GM21717 (cell line): ENCODE results near the gene INSIG2.

ENCODE experiments used
- ATAC-seq: cut with Tn5 transposase; IDR thresholded peaks from one replicate; pipeline ENCODE4 v1.9.1; 2021; ENCODE audit warnings: mild to moderate bottlenecking, moderate library complexity; ENCODE audit not compliant: unreplicated experiment

Gene INSIG2

DNA sequence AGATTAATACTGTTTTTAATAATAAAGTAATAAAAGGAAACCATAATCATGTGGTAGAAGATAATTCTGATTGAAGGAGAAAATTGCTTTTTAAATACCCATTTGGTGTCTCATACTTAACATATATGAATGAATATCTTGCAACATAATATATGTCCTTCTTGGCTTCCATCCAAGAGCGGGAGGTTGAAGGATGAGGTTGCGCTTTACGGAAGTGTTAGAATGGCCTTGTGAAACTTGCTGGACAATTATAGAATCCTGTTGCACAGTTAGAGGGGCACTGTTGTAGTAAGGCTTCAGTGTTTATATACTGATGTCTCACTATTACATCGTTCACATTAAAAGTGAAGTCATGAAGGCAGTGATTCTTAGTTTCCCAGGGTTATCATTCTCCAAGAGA is 9.4 kb downstream of the INSIG2 start:
- no peak for ATAC-seq

DNA sequence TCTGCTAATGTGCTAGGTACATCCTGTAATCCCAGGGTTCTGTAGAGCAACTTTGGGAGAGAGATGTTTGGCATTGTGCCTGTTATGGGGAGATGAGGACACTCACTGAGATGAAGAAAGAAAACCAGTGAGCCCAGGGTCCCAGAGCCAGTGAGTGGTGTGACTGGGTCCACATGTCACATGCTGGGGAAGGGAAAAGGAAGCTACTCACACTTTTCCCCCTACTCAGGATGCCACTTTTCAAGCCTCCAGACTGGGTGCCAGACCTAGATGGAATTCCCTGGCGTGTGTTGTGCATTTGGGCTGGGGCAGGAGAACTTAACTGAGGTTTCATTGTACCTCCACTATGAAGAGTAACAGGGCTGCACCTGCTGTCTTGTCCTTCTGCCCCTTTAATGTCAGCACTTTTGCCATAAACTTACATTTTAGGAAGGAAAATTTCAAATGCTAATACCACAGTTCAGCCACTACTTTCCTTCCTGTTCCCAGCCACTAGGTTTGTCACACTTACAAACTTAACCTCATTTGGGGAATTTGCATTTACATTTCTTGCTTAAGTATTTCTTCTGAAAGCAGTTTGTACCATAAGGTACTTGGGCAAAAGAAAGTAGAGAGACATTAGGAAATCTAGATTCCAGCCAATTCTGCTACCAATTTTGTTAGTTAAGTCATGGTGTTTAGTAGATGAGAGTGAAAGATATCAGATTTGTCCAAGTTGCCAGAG is 10.2 kb downstream of the INSIG2 start:
- no peak for ATAC-seq

DNA sequence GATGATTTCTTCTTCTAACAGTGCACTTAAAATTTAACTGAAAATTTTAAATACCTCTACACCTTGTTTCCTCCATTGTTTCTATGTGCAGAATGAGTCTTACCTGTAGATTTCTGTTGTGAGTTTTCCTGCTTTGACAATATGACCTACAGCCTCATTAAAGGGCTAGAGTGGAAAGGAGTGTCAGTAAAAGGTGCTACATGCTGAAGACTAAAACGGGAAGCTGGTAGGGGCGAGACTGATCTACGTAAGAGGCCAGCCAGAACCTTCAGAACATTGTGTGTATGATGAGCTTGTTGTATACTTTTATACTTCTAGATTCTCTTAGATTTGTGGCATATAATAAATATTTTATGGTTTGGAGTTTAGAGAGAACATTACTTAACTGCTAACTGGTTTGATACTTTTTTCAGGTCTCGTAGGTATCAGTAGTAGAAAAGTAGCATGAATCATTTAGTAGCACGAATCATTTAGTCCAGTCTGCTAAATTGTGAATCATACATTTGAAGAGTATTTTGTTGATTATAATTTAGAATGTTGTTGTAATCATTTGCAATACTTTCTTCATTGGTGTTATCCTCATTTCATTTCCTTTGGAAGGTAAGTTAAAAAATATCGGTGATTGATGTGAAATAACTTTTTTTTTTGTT is 14.3 kb downstream of the INSIG2 start:
- ATAC-seq: no peak

DNA sequence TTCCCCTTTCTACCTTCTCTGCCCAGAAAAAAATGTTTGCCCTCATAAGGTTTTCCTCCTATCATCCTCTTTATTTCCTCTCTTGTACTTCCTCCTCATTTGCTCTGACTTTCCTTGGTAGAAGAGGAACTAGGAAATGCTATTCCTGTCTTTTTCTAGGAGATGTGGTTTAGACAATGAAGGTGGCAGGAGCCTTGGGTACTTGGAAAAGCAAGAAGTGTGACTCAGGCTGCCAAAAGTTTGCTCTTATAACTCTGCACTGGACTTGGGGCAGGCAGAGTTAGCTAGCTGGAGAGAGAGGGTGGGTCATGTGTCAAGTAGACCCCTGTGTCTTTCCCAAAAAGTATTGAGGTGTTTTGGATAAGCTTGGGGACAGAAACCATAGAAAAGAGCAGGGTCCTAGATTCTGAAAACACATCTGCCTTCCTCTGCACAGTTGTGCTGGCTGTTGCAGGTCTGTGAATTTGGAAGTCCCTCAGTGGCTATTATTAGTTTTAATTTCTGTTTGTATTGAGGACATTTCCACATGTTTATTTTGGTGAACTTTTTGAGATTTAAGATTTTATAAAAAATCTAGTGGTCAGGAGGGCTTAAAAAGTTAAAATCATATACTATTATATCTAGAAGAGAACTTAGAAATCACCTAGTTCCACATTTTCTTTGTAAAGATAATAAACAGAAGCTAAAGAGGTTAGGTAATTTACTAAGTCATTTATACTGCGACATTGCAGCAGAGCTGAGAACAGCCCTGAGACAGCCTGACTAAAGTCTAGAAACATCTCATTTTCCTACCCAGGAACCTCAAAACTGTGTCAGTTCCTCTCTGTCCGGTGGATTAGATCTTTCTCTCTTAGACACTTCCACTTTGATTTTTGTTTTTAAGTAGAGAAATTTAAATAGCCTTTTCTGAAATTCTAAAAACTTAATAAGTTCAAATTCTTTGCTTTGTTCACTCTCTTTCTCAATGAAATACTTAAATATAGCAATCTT is 16.0 kb downstream of the INSIG2 start:
- ATAC-seq: peak; percentile 98

DNA sequence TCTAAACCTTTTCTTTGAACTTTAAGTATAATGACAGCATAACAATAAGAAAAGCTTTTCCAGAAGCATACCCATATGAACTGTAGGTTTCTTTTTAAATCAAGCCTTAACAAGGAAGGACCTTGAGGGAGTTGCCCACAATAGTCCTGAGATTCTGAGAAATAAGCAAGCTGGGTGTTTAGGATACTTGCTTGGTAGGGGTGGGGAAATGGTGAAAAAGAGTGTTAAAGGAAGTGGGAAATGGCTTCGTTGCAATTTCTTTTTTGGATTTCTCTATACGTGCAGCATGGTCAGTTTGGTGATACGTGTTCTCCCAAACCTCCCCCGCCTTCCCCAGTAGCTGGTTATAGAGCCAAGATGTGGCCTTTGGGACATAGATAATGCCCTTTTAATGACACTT is 17.2 kb downstream of the INSIG2 start:
- ATAC-seq: no peak

DNA sequence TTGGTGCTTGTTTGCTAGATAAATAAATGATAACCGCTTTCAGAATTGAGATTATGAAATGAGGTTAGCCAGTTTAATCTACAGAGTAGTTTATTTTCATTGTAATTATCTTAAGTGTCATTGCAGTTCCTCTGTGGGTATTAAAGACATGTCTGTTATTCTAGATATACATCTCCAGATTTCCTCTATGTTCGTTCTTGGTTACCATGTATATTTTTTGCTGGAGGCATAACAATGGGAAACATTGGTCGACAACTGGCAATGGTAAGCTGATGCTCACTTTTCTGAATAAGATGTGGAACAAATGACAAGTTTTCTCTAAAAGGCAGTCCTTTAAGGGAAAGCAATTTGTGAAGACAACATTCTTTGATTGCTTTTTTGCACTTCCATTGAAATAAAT is 18.7 kb downstream of the INSIG2 start:
- ATAC-seq: no peak

DNA sequence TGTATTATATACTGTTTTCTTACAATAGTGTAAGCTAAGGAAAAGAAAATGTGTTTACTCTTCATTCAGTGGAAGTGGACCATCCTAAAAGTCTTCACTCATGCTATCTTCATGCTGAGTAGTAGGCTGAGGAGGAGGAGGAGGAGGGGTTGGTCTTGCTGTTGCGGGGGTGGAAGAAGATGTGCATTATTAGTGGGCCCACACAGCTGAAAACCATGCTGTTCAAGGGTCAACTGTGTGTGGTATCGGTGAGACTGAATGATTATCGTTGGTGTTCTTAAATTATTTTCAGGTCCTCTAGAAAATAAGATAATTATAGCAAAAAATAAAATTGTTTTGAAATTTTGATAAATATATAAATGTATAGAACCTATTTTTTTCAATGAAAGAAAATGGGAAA is 22.0 kb downstream of the INSIG2 start:
- no peak for ATAC-seq

DNA sequence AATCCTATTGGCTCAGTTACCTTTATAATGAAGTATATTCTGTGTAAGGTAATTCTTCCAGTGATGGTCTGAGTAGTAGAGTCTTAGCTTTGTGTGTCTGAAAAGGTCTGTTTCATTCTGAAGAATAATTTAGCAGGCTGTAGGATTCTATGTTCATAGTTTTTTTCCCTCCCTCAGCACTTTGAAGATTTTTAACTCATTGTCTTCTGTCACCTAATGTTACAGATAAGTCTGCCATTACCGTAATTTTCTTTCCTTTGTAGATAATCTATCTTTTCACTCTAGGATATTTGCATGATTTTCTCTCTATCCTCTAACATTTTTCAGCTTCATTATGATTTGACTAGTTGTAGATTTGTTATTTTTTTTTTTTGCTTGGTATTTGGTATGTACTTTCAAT is 22.7 kb downstream of the INSIG2 start:
- no peak for ATAC-seq

DNA sequence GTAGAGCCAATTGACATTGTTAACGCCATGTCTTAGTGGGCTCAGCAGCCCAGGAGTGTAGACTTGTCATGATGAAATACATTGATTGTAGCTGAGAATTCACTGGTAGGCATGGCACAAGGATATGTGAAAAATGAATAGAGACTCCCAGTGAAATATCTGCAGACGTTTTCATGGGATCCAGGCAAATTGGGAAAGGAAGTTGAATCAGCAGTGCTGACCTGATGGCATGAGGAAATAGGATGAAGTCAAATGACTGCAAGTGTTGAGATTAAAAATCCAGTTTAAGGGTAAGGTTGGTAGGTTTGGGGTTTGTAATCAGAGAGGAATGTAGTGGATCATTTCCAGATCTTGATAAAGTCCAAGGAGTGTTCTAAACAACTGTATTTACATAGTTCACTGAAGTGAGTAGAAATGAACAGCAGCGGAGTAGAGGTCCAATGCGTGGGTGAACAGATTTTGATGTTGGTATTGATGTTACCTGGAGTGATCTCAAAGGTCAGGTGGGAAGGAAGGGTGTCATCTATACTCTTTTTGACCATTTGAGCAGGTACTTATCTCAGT is 24.6 kb downstream of the INSIG2 start:
- no peak for ATAC-seq

DNA sequence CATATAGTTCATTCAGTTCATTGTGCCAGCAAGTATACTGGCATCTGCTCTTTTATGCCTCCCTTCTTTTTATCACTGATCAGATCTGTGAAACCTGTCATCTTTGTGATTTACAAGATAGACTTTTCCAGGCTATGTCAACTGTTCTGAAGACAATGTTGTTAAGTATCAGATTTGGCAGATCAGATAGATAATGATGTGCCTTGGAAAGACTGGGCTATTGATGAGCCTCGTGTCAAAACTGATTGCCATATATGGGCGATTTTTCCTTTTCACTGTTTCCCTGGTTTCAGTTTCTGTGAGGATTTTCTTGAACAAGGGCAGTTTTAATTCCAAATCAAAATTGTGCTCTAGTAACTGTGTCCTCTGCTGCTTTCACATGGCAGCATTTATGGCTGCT is 26.6 kb downstream of the INSIG2 start:
- no peak for ATAC-seq

DNA sequence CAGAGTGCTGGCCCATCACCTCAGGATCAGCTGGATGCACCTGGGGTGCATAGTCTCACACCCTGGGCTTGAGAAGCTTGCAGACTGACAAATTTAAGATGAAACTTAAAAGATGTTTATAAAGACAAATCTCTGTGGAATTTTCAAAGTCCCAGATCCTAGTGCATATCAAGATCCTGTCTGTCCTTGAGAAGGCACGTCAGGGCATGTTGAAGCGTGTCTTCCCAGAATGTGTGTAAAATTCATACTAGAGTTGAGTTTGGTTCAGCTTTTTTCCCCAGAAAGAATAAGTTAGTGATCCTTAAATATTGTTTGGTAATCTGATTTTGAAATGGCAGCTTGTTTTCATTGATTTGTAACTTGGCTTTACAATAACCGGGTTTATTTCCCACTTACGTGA is 27.5 kb downstream of the INSIG2 start:
- ATAC-seq: no peak

DNA sequence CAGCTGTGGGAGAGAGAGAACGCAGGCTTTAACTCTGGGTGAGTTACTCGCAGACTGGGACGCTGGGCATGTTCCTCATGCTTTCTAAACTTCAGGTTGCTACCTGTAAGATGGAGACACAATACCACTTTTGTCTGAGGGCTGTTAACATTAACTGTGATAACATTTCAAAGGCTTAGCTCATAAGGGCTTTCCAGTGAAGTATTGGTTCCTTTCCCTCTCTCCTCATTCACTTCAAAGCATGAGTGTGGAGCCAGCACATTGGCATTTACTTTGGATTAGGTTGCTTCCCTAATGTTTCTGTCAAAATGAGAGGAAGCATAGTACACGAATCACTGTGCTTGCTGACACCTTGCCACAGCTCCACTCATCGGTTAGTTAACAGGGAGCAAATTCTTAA is 30.2 kb downstream of the INSIG2 start:
- no peak for ATAC-seq

DNA sequence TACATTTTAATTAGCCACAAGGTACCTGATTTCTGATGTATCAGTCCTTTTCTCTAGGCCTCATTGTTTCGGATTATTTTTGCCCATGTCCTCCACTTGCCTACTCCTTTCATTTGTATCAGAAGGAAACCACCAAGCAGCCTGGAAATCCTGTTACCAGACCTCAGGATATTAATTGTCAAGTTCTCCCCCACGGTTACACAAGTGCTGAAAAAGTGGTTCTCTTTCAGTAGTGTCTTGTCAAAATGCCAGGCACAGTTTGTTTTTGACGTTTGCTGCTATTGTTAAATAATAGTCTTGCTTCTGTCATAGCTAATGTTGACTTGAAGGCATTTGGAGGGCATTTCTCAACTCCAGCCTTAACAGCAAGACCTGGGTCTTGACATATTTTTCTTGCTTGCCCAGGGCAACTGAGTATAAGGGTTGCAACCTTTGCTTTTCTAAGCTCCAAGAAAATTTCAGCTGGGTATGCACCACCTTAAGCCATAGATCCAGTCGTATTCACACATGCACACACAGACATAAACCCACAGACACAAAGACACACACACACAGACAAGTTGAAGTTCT is 31.0 kb downstream of the INSIG2 start:
- no peak for ATAC-seq

DNA sequence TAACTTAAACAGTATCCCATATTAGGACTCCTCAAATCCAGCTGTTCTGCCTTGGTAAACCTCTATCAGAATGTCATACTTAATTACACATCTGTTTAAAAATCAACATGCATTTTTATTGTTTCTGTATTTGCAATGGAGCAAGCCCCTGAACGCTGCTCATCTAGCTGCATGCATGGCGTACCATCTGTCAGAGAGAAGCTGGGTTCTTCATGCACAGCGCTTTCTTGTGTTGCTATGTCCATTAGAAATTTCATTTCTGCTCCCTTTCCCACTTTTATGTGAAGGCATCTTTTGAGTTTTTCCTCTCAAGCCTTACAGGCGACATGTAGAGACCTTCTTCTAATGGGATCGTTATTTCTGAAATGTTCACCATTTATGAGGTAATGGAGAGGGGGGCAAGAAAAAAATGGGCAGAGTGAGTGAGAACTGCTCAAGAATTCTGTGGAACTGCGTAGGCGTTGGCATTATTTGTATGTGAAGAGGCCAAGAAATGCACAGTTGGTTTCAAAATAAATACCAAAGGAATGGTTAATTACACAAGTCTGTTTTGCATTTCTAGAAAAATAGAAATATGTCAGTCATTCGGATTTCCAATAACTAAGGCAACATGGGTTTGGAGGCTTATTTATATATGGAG is 31.6 kb downstream of the INSIG2 start:
- no peak for ATAC-seq

DNA sequence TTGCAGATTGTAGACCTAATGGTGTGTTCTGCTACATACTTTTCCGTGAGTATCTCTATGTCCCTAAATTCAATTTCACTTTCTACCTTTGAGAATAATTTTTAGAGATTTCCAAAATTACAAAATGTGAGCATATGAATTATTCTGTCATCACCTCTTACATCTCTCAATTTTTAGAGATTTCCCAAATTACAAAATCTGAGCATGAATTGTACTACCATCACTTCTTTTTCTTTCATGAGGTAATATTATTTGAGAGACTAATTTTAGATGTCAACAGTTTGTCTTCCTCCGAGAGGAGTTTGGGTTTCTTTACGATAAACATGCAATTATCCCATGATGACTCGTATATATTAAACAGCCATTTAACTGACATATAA is 32.1 kb downstream of the INSIG2 start:
- ATAC-seq: no peak

DNA sequence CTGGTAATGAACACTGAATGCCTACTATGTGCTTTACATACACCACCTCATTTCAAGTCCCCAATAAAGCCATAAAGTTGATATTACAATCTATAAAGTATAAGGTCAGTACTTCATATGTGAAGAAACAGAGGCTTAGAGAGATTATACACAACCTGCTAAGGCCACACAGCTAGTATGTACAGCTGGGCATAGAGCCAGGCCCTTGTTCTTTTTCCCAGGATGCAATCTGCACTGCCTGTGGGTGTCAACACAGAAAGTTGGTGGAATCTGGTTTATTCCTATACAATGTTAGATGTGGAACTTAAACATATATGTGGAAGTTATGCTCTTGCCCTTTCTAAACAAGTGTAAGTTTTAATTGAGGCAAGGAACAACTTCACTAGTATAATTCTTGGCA is 32.8 kb downstream of the INSIG2 start:
- no peak for ATAC-seq

DNA sequence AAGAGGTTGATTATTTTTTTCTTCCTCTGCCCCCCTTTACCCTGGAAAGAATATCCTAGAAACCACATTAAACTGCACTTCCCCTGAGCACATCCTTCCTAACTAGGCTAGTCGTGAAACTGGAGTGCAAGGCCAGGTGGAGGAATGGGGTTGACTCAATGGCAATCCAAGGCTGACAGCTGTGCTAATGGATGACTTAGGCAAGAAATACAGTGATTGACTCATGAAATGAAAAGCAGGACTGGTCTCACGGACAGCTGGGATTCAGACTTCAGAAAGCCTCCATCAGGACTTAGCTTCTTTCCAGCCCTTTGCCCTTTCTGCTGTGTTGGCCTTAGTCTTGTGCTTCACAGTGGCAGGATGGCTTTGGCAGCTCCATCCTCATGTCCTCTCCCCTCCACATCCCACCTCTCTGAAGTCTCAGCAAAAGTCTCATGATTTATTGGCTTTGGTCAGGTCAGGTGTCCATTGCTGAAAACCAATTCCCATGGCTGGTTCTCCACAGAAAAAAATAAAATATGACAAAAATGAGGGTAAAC is 33.8 kb downstream of the INSIG2 start:
- no peak for ATAC-seq

DNA sequence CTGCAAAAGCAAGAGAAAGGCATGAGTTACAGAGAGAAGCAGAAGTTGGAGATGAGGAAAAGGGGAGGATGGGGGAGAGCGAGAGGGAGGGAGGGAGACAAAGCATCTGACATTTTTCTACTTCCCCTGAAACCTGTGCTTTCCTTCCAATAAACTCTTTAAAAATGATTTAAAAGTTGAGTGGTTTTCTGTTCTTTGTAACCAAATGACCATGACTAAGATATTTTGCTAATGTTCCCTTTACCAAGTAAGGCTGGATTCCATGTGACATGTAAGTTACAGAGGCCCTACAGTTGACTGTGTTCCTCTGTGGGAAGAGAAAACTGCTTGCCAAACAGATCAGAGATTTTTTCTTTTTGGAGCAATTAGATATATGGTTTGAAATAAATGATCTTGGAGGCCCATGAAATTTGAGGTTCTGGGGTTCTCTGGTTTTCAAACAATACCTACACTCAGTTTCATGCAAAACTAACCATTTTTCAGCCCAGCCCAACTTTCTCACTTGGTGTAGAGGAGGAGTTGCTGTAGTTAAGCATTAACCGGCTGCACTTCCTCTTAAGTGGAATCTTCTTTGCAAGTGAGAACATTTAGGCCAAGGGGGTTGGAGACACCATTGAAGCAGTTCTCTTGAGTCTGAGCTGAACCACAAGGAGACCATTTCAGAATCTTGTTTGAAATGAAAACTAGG is 34.5 kb downstream of the INSIG2 start:
- ATAC-seq: peak; percentile 92

DNA sequence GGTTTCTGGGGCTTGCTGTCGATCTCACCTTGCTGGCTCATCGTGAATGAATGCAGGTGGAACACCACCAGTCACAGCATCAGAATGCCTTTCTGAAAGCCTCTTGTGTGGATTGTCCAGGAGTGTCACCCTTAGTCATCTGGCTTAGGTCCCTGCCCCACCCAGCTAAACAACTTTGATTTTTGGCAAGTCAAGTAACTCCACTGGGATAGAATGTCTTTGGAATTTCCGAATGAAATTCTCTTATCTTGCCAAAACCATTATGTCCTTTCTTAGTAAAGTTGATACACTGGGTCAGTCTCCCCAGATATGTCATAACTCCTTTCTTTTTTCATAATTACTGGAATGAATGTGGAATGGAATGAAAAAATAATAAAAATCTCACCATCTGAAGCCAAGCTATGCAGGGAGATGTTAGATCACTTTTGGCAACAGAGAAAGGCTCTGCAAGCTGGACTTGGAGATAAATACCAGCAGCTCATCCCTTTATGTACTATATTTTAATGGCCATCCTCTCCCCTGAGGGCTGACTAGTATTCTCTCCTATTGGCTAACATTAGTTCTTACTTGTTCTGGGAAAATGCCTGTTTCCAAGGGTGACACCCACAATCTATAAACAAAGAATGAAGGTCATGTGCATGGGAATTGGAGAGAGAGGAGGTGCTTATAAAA is 35.4 kb downstream of the INSIG2 start:
- no peak for ATAC-seq
